DND-41 (cell line): ENCODE results near the gene CCND2.

Experiments used
- EZH2 ChIP-seq: IDR thresholded peaks from 3 replicates; pipeline ENCODE4 v1.6.1; 2012; ENCODE audit warnings: borderline replicate concordance, low read depth, mild to moderate bottlenecking, moderate library complexity, low read length, inconsistent platforms; ENCODE audit not compliant: severe bottlenecking
- TF ChIP-seq, protein P1 (sequence below): IDR thresholded peaks from 2 replicates; pipeline ENCODE4 v1.5.1; 2012; ENCODE audit warnings: borderline replicate concordance, low read length, moderate library complexity, mild to moderate bottlenecking; ENCODE audit not compliant: poor library complexity, severe bottlenecking; ENCODE audit errors: extremely low read depth

DNA sequence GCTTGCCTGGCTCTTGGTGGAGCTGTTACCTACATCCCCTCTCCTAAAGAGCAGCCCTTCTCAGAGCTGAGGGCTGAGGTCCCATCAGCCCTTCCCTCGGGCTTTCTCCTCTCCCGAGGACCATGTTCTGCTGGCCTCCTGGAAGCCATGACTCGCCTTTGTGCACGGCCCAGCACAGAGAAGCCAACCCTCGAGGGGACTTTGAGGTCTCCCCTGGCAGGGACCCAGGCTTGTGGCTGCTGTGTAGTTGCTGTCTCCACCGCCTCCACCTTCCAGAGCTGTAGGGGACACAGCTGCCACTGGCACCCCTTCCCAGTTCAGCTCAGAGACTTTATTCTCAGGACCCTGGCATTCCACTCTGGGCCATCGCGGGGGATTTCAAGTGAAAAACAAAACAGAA is 22.9 kb upstream of the CCND2 start:
- TF ChIP-seq, protein P1, sequence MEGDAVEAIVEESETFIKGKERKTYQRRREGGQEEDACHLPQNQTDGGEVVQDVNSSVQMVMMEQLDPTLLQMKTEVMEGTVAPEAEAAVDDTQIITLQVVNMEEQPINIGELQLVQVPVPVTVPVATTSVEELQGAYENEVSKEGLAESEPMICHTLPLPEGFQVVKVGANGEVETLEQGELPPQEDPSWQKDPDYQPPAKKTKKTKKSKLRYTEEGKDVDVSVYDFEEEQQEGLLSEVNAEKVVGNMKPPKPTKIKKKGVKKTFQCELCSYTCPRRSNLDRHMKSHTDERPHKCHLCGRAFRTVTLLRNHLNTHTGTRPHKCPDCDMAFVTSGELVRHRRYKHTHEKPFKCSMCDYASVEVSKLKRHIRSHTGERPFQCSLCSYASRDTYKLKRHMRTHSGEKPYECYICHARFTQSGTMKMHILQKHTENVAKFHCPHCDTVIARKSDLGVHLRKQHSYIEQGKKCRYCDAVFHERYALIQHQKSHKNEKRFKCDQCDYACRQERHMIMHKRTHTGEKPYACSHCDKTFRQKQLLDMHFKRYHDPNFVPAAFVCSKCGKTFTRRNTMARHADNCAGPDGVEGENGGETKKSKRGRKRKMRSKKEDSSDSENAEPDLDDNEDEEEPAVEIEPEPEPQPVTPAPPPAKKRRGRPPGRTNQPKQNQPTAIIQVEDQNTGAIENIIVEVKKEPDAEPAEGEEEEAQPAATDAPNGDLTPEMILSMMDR, result no peak
- TF ChIP-seq EZH2, result no peak
